ENCODE results near the gene RAB9A. TPM values are rescaled to one million over a fixed set of nuclear protein-coding genes. Genes with fewer than 3 reads are reported as not detected.

The RAB9A gene
- total RNA-seq, 1 donor from 2014 or later: 14.2 TPM

DNA sequence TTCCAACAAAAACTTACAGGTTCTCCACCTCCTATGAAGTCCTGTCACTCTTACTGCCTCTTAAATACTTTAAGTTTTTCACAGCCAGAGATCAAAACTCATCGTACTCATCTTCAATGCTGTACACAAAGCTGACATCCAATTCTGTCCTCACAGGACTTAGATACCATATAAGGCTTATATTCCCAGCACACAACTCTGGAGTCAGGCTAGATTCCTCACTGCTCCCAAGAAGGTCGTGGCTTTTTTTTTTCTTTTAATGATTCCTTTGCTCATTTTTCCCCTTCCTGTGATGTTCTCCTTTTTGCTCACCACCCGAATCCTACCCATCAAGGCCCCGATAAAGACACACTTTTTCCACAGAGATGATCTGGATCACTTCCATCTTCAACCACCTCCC, 44.6 kb downstream of the RAB9A start:
- peaks cover 7% of the 10 kb centered on the region for H3K27me3 Mint-ChIP-seq (ENCODE audit: unreplicated experiment)
- H3K36me3 Mint-ChIP-seq (ENCODE audit: unreplicated experiment): no peaks in the 10 kb centered on the region
- no peak for DNase-seq
- H3K4me3 Mint-ChIP-seq (ENCODE audit: unreplicated experiment): peak overlapping the region; percentile 97
- TF ChIP-seq, protein P1, sequence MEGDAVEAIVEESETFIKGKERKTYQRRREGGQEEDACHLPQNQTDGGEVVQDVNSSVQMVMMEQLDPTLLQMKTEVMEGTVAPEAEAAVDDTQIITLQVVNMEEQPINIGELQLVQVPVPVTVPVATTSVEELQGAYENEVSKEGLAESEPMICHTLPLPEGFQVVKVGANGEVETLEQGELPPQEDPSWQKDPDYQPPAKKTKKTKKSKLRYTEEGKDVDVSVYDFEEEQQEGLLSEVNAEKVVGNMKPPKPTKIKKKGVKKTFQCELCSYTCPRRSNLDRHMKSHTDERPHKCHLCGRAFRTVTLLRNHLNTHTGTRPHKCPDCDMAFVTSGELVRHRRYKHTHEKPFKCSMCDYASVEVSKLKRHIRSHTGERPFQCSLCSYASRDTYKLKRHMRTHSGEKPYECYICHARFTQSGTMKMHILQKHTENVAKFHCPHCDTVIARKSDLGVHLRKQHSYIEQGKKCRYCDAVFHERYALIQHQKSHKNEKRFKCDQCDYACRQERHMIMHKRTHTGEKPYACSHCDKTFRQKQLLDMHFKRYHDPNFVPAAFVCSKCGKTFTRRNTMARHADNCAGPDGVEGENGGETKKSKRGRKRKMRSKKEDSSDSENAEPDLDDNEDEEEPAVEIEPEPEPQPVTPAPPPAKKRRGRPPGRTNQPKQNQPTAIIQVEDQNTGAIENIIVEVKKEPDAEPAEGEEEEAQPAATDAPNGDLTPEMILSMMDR (IDR thresholded peaks at IDR 0.05; ENCODE audit: partially characterized antibody, unreplicated experiment): no peak
- H3K9me3 Mint-ChIP-seq (ENCODE audit: unreplicated experiment): peaks cover 5% of the 10 kb centered on the region
- peaks cover 12% of the 10 kb centered on the region for H3K4me1 Mint-ChIP-seq (ENCODE audit: low read depth, unreplicated experiment)
- peak overlapping the region; percentile 94 for H3K27ac Mint-ChIP-seq (ENCODE audit: unreplicated experiment)

DNA sequence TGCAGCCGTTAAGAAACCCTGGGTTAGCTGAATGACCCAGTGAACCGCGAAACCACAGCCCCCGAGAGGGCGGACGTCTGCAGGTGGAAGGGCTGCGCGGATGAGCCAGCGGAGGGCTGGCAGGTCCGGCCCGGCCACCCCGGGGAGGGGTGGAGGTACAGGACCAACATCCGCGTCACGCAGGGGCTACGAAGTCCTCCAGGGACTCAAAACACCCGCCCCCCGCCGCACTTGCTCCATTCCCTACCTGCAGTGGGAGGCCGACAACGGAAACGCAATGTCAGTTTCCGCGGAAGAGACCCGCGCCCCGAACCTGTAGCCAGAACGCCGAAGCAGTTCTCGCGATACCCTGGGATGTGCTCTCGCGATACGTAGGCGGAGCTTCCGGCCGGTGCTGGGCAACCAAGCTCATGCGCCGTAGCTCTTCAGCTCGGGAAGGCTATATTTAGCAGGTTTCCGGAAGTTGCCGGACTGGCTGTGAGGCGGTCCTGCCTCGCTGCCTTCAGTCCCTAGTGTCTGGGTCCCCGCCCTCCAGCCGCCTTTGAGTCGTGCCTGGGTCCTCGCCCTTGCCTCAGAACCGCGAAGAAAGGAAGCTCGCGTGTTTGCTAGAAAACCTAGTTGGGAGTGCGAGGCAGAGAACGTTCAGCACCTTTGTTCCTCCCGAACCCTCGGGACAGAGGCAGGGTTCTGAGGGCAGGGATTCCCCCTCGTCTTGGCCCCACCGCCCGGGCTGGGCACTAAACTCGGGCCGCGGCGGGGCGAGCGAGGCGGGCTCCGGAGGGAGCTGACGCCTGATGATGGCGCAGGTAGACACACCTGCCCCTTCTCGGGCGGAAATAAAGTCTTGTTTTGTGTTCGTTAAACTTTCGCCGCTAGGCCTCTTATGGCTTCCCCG, 45.6 kb downstream of the RAB9A start, which contains the start of the genes OFD1 and TRAPPC2:
Gene OFD1 (plus strand): TSS at position 471 of the 895 bp plus-strand sequence. CDS start 324 bp downstream, at position 795.
Gene TRAPPC2 (minus strand): TSS at position 343 of the 895 bp plus-strand sequence. CDS start 14,657 bp downstream, outside the sequence.
- H3K27ac Mint-ChIP-seq (ENCODE audit: unreplicated experiment): peak within 1 kb of the TSS; percentile 94
- no peaks in the 10 kb centered on the region for H3K36me3 Mint-ChIP-seq (ENCODE audit: unreplicated experiment)
- peaks cover 5% of the 10 kb centered on the region for H3K9me3 Mint-ChIP-seq (ENCODE audit: unreplicated experiment)
- H3K27me3 Mint-ChIP-seq (ENCODE audit: unreplicated experiment): peaks cover 7% of the 10 kb centered on the region
- DNase-seq: peak; percentile 88
- peaks cover 12% of the 10 kb centered on the region for H3K4me1 Mint-ChIP-seq (ENCODE audit: low read depth, unreplicated experiment)
- peak within 1 kb of the TSS; percentile 97 for H3K4me3 Mint-ChIP-seq (ENCODE audit: unreplicated experiment)
- TF ChIP-seq, protein P1 (IDR thresholded peaks at IDR 0.05; ENCODE audit: partially characterized antibody, unreplicated experiment): no peak

DNA sequence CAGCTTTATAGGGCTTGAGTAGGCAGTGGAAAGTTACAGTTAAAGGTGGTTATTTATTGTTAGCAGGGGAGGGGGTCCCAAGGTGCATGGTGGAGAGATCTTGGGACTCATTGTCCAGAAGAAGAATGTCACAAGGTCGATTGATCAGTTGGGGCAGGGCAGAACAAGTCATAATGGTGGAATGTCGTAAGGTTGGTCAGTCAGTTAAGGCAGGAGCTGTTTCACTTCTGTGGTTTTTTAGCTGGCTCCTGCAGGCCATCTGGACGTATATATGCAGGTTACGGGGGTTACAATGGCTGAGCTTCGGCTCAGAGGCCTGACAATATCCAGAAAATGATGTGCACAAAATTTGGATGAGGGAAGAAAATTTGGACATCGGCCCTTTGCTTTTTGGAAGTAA, 52.8 kb downstream of the RAB9A start:
- H3K4me1 Mint-ChIP-seq (ENCODE audit: low read depth, unreplicated experiment): no peaks in the 10 kb centered on the region
- H3K36me3 Mint-ChIP-seq (ENCODE audit: unreplicated experiment): no peaks in the 10 kb centered on the region
- no peak overlapping the region for H3K27ac Mint-ChIP-seq (ENCODE audit: unreplicated experiment)
- TF ChIP-seq, protein P1 (IDR thresholded peaks at IDR 0.05; ENCODE audit: partially characterized antibody, unreplicated experiment): no peak
- no peaks in the 10 kb centered on the region for H3K9me3 Mint-ChIP-seq (ENCODE audit: unreplicated experiment)
- no peaks in the 10 kb centered on the region for H3K27me3 Mint-ChIP-seq (ENCODE audit: unreplicated experiment)
- no peak for DNase-seq
- no peak overlapping the region for H3K4me3 Mint-ChIP-seq (ENCODE audit: unreplicated experiment)

DNA sequence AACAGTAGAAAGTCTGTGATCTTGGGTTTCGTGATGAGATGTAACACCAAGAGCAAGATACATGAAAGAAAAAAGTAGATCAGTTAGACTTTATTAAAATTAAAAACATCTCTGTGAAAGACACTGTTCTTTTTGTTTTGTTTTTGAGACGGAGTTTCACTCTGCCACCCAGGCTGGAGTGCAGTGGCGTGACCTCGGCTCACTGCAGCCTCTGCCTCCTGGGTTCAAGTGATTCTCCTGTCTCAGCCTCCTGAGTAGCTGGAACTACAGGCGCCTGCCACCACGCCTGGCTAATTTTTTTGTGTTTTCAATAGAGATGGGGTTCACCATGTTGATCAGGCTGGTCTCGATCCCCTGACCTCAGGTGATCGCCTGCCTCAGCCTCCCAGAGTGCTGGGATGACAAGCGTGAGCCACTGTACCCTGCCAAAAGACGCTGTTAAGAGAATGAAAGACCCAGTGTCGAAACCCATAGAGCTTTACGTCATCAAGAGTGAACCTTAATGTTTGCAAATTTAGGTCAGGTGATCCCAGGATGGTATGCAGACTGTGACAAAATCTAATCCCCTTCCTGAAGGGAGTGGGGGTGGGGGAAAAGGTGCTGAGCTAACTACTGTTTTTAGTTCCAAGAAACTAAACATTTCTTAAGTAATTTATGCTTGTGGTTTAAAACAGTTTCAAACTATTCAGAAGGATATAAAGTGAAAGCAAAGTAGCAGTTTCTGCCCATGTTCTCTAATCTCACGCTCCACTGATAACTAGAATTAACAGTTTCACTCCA, 53.7 kb downstream of the RAB9A start:
- H3K27ac Mint-ChIP-seq (ENCODE audit: unreplicated experiment): no peak overlapping the region
- no peak overlapping the region for H3K4me3 Mint-ChIP-seq (ENCODE audit: unreplicated experiment)
- H3K27me3 Mint-ChIP-seq (ENCODE audit: unreplicated experiment): no peaks in the 10 kb centered on the region
- no peaks in the 10 kb centered on the region for H3K36me3 Mint-ChIP-seq (ENCODE audit: unreplicated experiment)
- no peak for DNase-seq
- TF ChIP-seq, protein P1 (IDR thresholded peaks at IDR 0.05; ENCODE audit: partially characterized antibody, unreplicated experiment): no peak
- no peaks in the 10 kb centered on the region for H3K4me1 Mint-ChIP-seq (ENCODE audit: low read depth, unreplicated experiment)
- H3K9me3 Mint-ChIP-seq (ENCODE audit: unreplicated experiment): no peaks in the 10 kb centered on the region
